Gastrocnemius medialis (tissue), 4 donors: ENCODE data around the gene PIK3R6.

Experiments used
- CTCF ChIP-seq, 5 experiments: fragments of 450-650 bp in 3 of 5; fragments of 200-600 bp in 2 of 5; sonication (generic) in 2 of 5; IDR thresholded peaks in 4 of 5; conservative IDR thresholded peaks in 1 of 5; 1 replicate in 4 of 5; 2 replicates in 1 of 5; pipeline ENCODE4 v1.5.1; 2016 to 2019; ENCODE audit warnings: antibody characterized with exemption in 5 of 5, mild to moderate bottlenecking in 3 of 5, moderate library complexity in 3 of 5
- POLR2A ChIP-seq, 2 donors: fragments of 450-650 bp; IDR thresholded peaks; one replicate each; pipeline ENCODE4 v1.6.1; 2017; ENCODE audit warnings: antibody characterized with exemption in 2 of 2, mild to moderate bottlenecking in 2 of 2, moderate library complexity in 2 of 2

GRCh38 chr17:8841844-8842243 is 25.6 kb downstream of the PIK3R6 start:
- no peak for TF ChIP-seq CTCF (IDR thresholded peaks at IDR 0.05 in 4 of 5, conservative IDR thresholded peaks at IDR 0.05 in 1 of 5)
- no peak for TF ChIP-seq POLR2A (IDR thresholded peaks at IDR 0.05)
